ENCODE measurements around the gene SLC38A11. TPM values are rescaled to one million over a fixed set of nuclear protein-coding genes. Genes with fewer than 3 reads are reported as not detected.
A peak's percentile ranks its signal among the peaks of the same experiment; 100 is the strongest.

SLC38A11 gene
- total and polyA plus RNA-seq, 2 of the 13 experiments (the other 11 are each of a cell fraction or from before 2014, with no cell fraction given), result 14.0 to 14.3 TPM

GRCh38 chr2:164887434-164888144 lies 67.7 kb downstream of the SLC38A11 start (continued):
- peak; percentile 9; the same call in 1 of the 2 replicates for TF ChIP-seq PITX1 (CRISPR knock-in tag; IDR thresholded peaks at IDR 0.05)
- TF ChIP-seq, protein P1, sequence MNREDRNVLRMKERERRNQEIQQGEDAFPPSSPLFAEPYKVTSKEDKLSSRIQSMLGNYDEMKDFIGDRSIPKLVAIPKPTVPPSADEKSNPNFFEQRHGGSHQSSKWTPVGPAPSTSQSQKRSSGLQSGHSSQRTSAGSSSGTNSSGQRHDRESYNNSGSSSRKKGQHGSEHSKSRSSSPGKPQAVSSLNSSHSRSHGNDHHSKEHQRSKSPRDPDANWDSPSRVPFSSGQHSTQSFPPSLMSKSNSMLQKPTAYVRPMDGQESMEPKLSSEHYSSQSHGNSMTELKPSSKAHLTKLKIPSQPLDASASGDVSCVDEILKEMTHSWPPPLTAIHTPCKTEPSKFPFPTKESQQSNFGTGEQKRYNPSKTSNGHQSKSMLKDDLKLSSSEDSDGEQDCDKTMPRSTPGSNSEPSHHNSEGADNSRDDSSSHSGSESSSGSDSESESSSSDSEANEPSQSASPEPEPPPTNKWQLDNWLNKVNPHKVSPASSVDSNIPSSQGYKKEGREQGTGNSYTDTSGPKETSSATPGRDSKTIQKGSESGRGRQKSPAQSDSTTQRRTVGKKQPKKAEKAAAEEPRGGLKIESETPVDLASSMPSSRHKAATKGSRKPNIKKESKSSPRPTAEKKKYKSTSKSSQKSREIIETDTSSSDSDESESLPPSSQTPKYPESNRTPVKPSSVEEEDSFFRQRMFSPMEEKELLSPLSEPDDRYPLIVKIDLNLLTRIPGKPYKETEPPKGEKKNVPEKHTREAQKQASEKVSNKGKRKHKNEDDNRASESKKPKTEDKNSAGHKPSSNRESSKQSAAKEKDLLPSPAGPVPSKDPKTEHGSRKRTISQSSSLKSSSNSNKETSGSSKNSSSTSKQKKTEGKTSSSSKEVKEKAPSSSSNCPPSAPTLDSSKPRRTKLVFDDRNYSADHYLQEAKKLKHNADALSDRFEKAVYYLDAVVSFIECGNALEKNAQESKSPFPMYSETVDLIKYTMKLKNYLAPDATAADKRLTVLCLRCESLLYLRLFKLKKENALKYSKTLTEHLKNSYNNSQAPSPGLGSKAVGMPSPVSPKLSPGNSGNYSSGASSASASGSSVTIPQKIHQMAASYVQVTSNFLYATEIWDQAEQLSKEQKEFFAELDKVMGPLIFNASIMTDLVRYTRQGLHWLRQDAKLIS (CRISPR knock-in tag; IDR thresholded peaks at IDR 0.05), result no peak
- no peak for TF ChIP-seq ZBTB7A (CRISPR knock-in tag; IDR thresholded peaks at IDR 0.05)
- TF ChIP-seq HIC2 (CRISPR knock-in tag; IDR thresholded peaks at IDR 0.05; ENCODE audit: low read depth), result no peak
- peak; percentile 69 for TF ChIP-seq TRIM24 (CRISPR knock-in tag; IDR thresholded peaks at IDR 0.05)
- TF ChIP-seq ZNF383 (CRISPR knock-in tag; IDR thresholded peaks at IDR 0.05; ENCODE audit: borderline replicate concordance), result no peak
- 0 out of 2 replicates have a peak, but pooled peaks have one; percentile 60 for TF ChIP-seq ESRRA (CRISPR knock-in tag; IDR thresholded peaks at IDR 0.05; ENCODE audit: low read depth)
- TF ChIP-seq, protein P2, sequence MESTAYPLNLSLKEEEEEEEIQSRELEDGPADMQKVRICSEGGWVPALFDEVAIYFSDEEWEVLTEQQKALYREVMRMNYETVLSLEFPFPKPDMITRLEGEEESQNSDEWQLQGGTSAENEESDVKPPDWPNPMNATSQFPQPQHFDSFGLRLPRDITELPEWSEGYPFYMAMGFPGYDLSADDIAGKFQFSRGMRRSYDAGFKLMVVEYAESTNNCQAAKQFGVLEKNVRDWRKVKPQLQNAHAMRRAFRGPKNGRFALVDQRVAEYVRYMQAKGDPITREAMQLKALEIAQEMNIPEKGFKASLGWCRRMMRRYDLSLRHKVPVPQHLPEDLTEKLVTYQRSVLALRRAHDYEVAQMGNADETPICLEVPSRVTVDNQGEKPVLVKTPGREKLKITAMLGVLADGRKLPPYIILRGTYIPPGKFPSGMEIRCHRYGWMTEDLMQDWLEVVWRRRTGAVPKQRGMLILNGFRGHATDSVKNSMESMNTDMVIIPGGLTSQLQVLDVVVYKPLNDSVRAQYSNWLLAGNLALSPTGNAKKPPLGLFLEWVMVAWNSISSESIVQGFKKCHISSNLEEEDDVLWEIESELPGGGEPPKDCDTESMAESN (CRISPR knock-in tag; conservative IDR thresholded peaks at IDR 0.05), result no peak
- no peak for TF ChIP-seq ZNF142 (CRISPR knock-in tag; IDR thresholded peaks at IDR 0.05)
- TF ChIP-seq HHEX (CRISPR knock-in tag; IDR thresholded peaks at IDR 0.05), result peak; percentile 33; the same call in 1 of the 2 replicates
- TF ChIP-seq ZSCAN9 (CRISPR knock-in tag; IDR thresholded peaks at IDR 0.05; ENCODE audit: borderline replicate concordance), result 0 out of 2 replicates have a peak, but pooled peaks have one; percentile 44

All from HepG2 (cell line).